HUES48 (cell line): ENCODE data around the gene MPPED1.

ENCODE experiments used
- H3K27ac ChIP-seq: one replicate; pipeline ENCODE4 v1.7.0; 2013; ENCODE audit warnings: low read depth, low read length, inconsistent platforms
- H3K27me3 ChIP-seq: 2 replicates; pipeline ENCODE4 v1.6.1; 2013; ENCODE audit warnings: mild to moderate bottlenecking, low read length; ENCODE audit not compliant: control insufficient read depth, insufficient read depth
- H3K36me3 ChIP-seq: 2 replicates; pipeline ENCODE4 v1.6.1; 2013; ENCODE audit warnings: low read length; ENCODE audit not compliant: control insufficient read depth, insufficient read depth
- H3K4me1 ChIP-seq: 2 replicates; pipeline ENCODE4 v1.6.1; 2013; ENCODE audit warnings: mild to moderate bottlenecking, low read length; ENCODE audit not compliant: control insufficient read depth, insufficient read depth
- H3K4me3 ChIP-seq: 2 replicates; pipeline ENCODE4 v1.5.1; 2013; ENCODE audit warnings: mild to moderate bottlenecking, low read depth, low read length
- H3K9ac ChIP-seq: 2 replicates; pipeline ENCODE4 v1.6.1; 2013; ENCODE audit warnings: mild to moderate bottlenecking, low read depth, low read length, moderate library complexity
- H3K9me3 ChIP-seq: 2 replicates; pipeline ENCODE4 v1.6.1; 2013; ENCODE audit warnings: low read length; ENCODE audit not compliant: control insufficient read depth, insufficient read depth

The MPPED1 gene

GRCh38 chr22:43424666-43425630, 13.1 kb downstream of the MPPED1 start:
- H3K4me1 ChIP-seq: no peaks in the 10 kb centered on the region
- no peak overlapping the region for H3K27ac ChIP-seq
- no peaks in the 10 kb centered on the region for H3K36me3 ChIP-seq
- H3K27me3 ChIP-seq: no peaks in the 10 kb centered on the region
- no peak overlapping the region for H3K4me3 ChIP-seq
- no peak overlapping the region for H3K9ac ChIP-seq
- no peaks in the 10 kb centered on the region for H3K9me3 ChIP-seq

- H3K27me3 ChIP-seq: no peaks in the 10 kb centered on the region
- no peaks in the 10 kb centered on the region for H3K36me3 ChIP-seq
- H3K9me3 ChIP-seq: no peaks in the 10 kb centered on the region
- H3K4me1 ChIP-seq: no peaks in the 10 kb centered on the region
- H3K9ac ChIP-seq: no peak overlapping the region
- H3K27ac ChIP-seq: no peak overlapping the region
- H3K4me3 ChIP-seq: no peak overlapping the region
Observed at GRCh38 chr22:43425976-43426785, 14.4 kb downstream of the MPPED1 start.

- H3K36me3 ChIP-seq: no peaks in the 10 kb centered on the region
- no peak overlapping the region for H3K9ac ChIP-seq
- no peaks in the 10 kb centered on the region for H3K9me3 ChIP-seq
- H3K4me3 ChIP-seq: no peak overlapping the region
- H3K27me3 ChIP-seq: no peaks in the 10 kb centered on the region
- no peaks in the 10 kb centered on the region for H3K4me1 ChIP-seq
- no peak overlapping the region for H3K27ac ChIP-seq
Observed at GRCh38 chr22:43426816-43427215, 15.0 kb downstream of the MPPED1 start.

GRCh38 chr22:43427296-43428004, 15.6 kb downstream of the MPPED1 start:
- no peak overlapping the region for H3K4me3 ChIP-seq
- no peaks in the 10 kb centered on the region for H3K27me3 ChIP-seq
- H3K9me3 ChIP-seq: no peaks in the 10 kb centered on the region
- no peaks in the 10 kb centered on the region for H3K36me3 ChIP-seq
- no peak overlapping the region for H3K9ac ChIP-seq
- H3K4me1 ChIP-seq: no peaks in the 10 kb centered on the region
- no peak overlapping the region for H3K27ac ChIP-seq

- H3K9me3 ChIP-seq: no peaks in the 10 kb centered on the region
- no peaks in the 10 kb centered on the region for H3K4me1 ChIP-seq
- no peaks in the 10 kb centered on the region for H3K36me3 ChIP-seq
- no peaks in the 10 kb centered on the region for H3K27me3 ChIP-seq
- no peak overlapping the region for H3K4me3 ChIP-seq
- no peak overlapping the region for H3K9ac ChIP-seq
- no peak overlapping the region for H3K27ac ChIP-seq
Observed at GRCh38 chr22:43428005-43428485, 16.2 kb downstream of the MPPED1 start.

GRCh38 chr22:43428521-43428920, 16.7 kb downstream of the MPPED1 start:
- no peak overlapping the region for H3K4me3 ChIP-seq
- no peak overlapping the region for H3K27ac ChIP-seq
- no peaks in the 10 kb centered on the region for H3K4me1 ChIP-seq
- no peaks in the 10 kb centered on the region for H3K9me3 ChIP-seq
- no peak overlapping the region for H3K9ac ChIP-seq
- H3K27me3 ChIP-seq: no peaks in the 10 kb centered on the region
- no peaks in the 10 kb centered on the region for H3K36me3 ChIP-seq

- no peak overlapping the region for H3K4me3 ChIP-seq
- H3K27me3 ChIP-seq: no peaks in the 10 kb centered on the region
- H3K27ac ChIP-seq: no peak overlapping the region
- no peaks in the 10 kb centered on the region for H3K36me3 ChIP-seq
- H3K9ac ChIP-seq: no peak overlapping the region
- H3K4me1 ChIP-seq: no peaks in the 10 kb centered on the region
- no peaks in the 10 kb centered on the region for H3K9me3 ChIP-seq
Observed at GRCh38 chr22:43429426-43429825, 17.6 kb downstream of the MPPED1 start.

- H3K27me3 ChIP-seq: no peaks in the 10 kb centered on the region
- H3K4me1 ChIP-seq: no peaks in the 10 kb centered on the region
- no peak overlapping the region for H3K27ac ChIP-seq
- no peaks in the 10 kb centered on the region for H3K9me3 ChIP-seq
- H3K36me3 ChIP-seq: no peaks in the 10 kb centered on the region
- H3K9ac ChIP-seq: no peak overlapping the region
- H3K4me3 ChIP-seq: no peak overlapping the region
Observed at GRCh38 chr22:43431808-43432554, 20.2 kb downstream of the MPPED1 start.

GRCh38 chr22:43432883-43433415, 21.1 kb downstream of the MPPED1 start:
- Histone ChIP-seq H3K4me1 (no peaks in the 10 kb centered on the region), H3K27ac (no peak overlapping the region), H3K27me3 (no peaks in the 10 kb centered on the region), H3K9ac (no peak overlapping the region), H3K9me3 (no peaks in the 10 kb centered on the region), H3K36me3 (no peaks in the 10 kb centered on the region), H3K4me3 (no peak overlapping the region)
